ENCODE data around the gene OTX2. TPM values are rescaled to one million over a fixed set of nuclear protein-coding genes. Genes with fewer than 3 reads are reported as not detected.
A peak's percentile ranks its signal among the peaks of the same experiment; 100 is the strongest.

OTX2 gene
- not detected for total RNA-seq
- long read RNA-seq = 0 reads

DNA sequence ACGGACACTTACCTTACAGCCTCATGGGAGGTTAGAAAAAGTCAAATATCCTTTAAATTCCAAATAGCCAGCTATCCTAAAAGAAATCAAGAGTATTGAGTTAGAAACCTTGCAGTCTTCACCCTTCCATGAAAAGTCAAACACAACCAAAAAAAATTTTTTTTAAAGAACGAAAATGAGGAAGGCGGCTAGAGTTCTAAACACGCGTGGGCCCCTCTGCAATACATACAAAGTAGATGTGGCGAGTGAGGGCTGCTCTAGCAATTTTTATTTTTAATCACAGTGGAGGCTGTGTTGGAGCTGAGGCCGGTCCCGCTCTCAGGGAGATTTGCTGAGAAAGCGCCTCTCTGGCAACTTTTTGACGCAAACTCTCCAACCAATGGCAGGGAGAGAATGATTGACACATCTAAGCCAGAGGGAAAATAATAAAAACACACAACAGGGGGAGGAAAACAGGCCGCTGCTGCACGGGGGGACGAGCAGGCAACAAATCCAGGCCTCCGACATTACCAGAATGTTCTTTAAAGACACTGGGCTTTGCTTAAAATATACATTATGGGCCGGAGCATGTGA, at the start of gene OTX2:
Gene OTX2 (minus strand): TSS at position 333 of the 573 bp plus-strand sequence. CDS start 5,023 bp downstream, outside the sequence.
- no peaks in the 10 kb centered on the region for H3K9me3 ChIP-seq (replicated peaks)
- peak within 1 kb of the TSS; percentile 48 for H3K4me3 ChIP-seq
- peaks cover 24% of the 10 kb centered on the region for H3K4me1 ChIP-seq
- H3K27me3 ChIP-seq (ENCODE audit: low read depth) = peaks cover 100% of the 10 kb centered on the region
- DNase-seq = no peak
- H3K36me3 ChIP-seq = no peaks in the 10 kb centered on the region
- H3K27ac ChIP-seq (replicated peaks) = no peak within 1 kb of the TSS
- TF ChIP-seq, protein P1, sequence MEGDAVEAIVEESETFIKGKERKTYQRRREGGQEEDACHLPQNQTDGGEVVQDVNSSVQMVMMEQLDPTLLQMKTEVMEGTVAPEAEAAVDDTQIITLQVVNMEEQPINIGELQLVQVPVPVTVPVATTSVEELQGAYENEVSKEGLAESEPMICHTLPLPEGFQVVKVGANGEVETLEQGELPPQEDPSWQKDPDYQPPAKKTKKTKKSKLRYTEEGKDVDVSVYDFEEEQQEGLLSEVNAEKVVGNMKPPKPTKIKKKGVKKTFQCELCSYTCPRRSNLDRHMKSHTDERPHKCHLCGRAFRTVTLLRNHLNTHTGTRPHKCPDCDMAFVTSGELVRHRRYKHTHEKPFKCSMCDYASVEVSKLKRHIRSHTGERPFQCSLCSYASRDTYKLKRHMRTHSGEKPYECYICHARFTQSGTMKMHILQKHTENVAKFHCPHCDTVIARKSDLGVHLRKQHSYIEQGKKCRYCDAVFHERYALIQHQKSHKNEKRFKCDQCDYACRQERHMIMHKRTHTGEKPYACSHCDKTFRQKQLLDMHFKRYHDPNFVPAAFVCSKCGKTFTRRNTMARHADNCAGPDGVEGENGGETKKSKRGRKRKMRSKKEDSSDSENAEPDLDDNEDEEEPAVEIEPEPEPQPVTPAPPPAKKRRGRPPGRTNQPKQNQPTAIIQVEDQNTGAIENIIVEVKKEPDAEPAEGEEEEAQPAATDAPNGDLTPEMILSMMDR (IDR thresholded peaks at IDR 0.05; ENCODE audit: borderline replicate concordance) = no peak
- intact Hi-C loops (cut with micrococcal nuclease) = no loop called here

DNA sequence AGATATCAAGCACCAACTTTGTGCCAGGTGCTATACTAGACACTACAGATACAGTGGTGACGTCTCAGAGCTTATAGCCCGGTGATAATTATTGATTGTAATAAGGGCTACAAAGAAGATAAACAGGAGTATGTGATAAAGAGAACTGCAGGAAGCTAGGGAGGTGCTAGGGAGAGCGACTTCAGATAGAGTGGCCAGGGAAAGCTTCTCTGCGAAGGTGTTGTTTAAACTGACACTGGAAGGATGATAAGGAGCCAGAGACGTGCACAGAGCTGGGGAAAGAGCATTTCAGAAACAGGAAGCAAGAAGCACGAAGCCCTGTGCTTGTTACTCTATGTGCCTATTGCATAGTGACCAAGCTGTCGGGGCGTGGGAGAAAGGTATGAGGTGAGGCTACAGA, 48.1 kb upstream of the OTX2 start:
- Histone ChIP-seq H3K27me3 (ENCODE audit: low read depth) (peaks cover 79% of the 10 kb centered on the region), H3K27ac (replicated peaks) (no peak overlapping the region), H3K9me3 (replicated peaks) (no peaks in the 10 kb centered on the region), H3K4me3 (no peak overlapping the region), H3K4me1 (no peaks in the 10 kb centered on the region), H3K36me3 (no peaks in the 10 kb centered on the region)
- TF ChIP-seq, protein P1 (IDR thresholded peaks at IDR 0.05; ENCODE audit: borderline replicate concordance) = no peak
- intact Hi-C loops (cut with micrococcal nuclease) = no loop called here
- no peak for DNase-seq

DNA sequence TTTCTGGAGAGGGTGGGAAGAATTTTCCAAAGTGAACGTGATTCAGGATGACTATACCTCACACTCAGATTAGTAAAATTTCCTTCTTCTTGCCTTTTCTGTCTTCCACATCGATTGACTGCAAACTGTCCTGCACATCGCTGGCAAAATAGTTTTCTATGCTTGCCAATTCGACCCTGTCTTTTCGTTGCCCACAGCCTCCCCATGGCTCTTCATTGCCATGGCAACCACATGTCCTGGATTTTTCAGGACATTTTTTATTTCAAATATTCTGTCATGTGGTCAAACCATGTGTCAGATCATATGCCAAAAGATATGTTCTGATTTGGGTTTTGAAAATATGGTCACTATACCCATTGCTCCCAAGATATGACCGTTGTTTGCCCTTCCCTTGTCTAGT, 46.9 kb upstream of the OTX2 start:
- Histone ChIP-seq H3K4me3 (no peak overlapping the region), H3K27me3 (ENCODE audit: low read depth) (peaks cover 87% of the 10 kb centered on the region), H3K9me3 (replicated peaks) (no peaks in the 10 kb centered on the region), H3K27ac (replicated peaks) (no peak overlapping the region), H3K36me3 (no peaks in the 10 kb centered on the region), H3K4me1 (no peaks in the 10 kb centered on the region)
- TF ChIP-seq, protein P1 (IDR thresholded peaks at IDR 0.05; ENCODE audit: borderline replicate concordance) = no peak
- intact Hi-C loops (cut with micrococcal nuclease) = no loop called here
- DNase-seq = no peak

DNA sequence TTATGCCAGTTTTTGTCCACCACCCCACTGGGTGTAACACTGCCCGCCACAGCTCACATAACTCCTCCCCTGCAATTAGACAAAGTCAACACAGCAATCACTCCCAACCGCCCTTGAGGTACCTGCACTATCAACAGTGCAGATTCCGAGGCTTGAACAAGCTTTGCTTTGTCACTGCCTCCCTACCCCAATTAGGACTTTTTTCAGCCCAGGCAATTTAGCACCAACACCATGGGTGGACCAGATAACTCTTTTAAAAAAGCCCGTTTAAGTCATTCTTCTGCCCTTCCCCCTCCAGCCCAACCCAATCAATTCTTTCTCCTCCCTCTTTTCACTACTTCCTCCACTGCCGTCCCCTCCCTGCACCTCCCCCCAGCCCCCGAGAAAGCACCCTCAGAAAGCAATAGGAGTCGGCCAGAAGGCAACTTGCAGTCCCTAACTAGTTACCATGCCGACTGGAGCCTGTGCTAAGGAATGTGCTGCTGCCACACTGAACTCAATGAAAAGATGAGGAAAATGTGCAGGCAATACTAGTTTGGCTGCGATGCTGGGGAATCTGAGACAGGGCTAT, 45.7 kb upstream of the OTX2 start:
- no peaks in the 10 kb centered on the region for H3K36me3 ChIP-seq
- intact Hi-C loops (cut with micrococcal nuclease) = no loop called here
- DNase-seq = no peak
- peaks cover 90% of the 10 kb centered on the region for H3K27me3 ChIP-seq (ENCODE audit: low read depth)
- TF ChIP-seq, protein P1 (IDR thresholded peaks at IDR 0.05; ENCODE audit: borderline replicate concordance) = no peak
- H3K4me1 ChIP-seq = no peaks in the 10 kb centered on the region
- H3K4me3 ChIP-seq = no peak overlapping the region
- no peaks in the 10 kb centered on the region for H3K9me3 ChIP-seq (replicated peaks)
- H3K27ac ChIP-seq (replicated peaks) = no peak overlapping the region

DNA sequence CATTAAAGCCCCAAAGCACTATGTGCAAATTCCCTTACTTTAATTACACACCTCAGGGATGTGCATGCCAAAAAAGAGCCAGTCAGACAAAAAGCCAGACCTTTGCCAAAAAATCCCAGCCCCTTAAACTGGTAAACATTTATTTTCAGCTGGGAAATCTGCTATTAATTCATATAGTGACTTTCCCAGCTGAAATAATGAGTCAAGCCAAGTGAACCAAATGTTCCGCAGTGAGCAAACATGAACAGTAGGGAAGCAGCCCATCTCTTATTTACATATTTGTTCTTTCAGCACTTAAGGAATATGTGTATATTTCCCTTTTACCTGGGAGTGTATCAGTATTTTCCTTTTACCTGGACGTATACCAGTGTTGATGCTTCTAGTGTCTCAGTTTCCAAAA, 44.0 kb upstream of the OTX2 start:
- no peak overlapping the region for H3K4me3 ChIP-seq
- intact Hi-C loops (cut with micrococcal nuclease) = no loop called here
- no peaks in the 10 kb centered on the region for H3K9me3 ChIP-seq (replicated peaks)
- no peaks in the 10 kb centered on the region for H3K4me1 ChIP-seq
- TF ChIP-seq, protein P1 (IDR thresholded peaks at IDR 0.05; ENCODE audit: borderline replicate concordance) = no peak
- no peak for DNase-seq
- no peak overlapping the region for H3K27ac ChIP-seq (replicated peaks)
- no peaks in the 10 kb centered on the region for H3K36me3 ChIP-seq
- peaks cover 93% of the 10 kb centered on the region for H3K27me3 ChIP-seq (ENCODE audit: low read depth)
